GM12875 (cell line): ENCODE results near the gene BICC1.

Experiments
- H3K4me3 ChIP-seq: one replicate; pipeline ENCODE4 v1.5.1; 2011; ENCODE audit warnings: low read depth, low read length, control low read depth
- TF ChIP-seq, protein P1 (sequence below): IDR thresholded peaks from 2 replicates; pipeline ENCODE4 v1.5.1; 2011; ENCODE audit warnings: low read depth, mild to moderate bottlenecking, control low read depth, inconsistent platforms, low read length, moderate library complexity, borderline replicate concordance; ENCODE audit not compliant: insufficient read depth

BICC1 gene

DNA sequence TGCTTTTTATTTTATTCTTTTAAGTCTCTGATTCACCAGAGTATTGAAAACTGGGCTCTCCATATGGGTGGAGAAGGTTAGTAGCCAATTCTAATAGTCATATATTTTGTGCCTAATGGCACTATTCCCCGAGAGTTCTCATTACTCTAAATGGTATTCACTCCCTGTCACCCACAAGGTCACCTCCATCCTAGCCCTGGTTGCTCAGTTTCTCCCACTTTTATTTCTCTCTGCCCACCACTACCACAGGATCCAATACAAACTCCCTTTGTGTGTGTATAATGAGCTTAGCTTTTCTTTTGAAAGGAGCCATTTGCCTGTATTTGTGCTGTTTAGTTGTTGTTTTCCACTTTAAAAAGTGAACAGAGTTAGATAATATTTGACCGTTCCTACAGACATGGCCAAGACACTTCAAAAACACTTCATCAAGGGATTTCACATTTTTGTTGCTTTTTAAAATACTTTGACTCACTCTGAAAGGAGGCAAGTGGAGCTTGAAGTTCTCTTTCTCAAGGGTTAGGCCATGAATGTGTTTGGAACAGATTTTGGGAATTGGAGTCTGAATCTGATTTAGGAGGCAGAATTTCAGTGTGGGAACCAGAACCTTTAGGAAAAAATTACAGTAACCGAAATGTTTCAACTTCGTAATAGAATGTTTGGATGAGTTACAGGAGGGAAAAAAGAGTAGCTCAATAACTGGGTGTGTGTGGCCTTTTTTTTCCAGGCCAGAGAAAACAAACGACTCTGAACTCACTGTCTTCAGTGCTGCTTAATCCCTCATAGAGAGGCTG lies 321.3 kb downstream of the BICC1 start:
- TF ChIP-seq, protein P1, sequence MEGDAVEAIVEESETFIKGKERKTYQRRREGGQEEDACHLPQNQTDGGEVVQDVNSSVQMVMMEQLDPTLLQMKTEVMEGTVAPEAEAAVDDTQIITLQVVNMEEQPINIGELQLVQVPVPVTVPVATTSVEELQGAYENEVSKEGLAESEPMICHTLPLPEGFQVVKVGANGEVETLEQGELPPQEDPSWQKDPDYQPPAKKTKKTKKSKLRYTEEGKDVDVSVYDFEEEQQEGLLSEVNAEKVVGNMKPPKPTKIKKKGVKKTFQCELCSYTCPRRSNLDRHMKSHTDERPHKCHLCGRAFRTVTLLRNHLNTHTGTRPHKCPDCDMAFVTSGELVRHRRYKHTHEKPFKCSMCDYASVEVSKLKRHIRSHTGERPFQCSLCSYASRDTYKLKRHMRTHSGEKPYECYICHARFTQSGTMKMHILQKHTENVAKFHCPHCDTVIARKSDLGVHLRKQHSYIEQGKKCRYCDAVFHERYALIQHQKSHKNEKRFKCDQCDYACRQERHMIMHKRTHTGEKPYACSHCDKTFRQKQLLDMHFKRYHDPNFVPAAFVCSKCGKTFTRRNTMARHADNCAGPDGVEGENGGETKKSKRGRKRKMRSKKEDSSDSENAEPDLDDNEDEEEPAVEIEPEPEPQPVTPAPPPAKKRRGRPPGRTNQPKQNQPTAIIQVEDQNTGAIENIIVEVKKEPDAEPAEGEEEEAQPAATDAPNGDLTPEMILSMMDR = no peak
- no peak overlapping the region for H3K4me3 ChIP-seq

DNA sequence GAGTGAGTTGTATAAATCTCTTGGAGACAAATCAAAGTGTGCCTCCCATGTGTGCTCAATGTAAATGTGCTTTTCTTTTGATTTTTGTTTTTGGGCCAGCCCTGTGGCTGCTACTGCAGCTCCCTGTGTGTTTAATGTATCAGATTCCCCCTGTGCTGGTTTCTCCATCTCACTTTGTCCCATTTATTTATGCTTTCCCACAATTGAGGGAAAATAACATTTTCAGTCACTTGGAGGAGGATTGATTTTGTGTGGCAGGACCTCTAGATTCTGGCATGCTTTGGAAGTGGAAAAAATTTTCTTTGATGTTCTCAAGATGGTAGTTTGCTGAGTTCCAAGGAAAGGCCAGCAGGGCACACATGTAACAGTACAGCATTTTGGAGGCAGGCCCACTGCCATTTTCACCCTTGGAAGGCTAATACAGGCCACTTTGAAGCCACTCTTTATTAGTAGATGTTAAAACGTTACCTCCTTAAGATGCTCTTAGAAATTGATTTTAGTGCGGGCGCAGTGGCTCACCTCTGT lies 323.6 kb downstream of the BICC1 start:
- H3K4me3 ChIP-seq = no peak overlapping the region
- TF ChIP-seq, protein P1 = no peak

DNA sequence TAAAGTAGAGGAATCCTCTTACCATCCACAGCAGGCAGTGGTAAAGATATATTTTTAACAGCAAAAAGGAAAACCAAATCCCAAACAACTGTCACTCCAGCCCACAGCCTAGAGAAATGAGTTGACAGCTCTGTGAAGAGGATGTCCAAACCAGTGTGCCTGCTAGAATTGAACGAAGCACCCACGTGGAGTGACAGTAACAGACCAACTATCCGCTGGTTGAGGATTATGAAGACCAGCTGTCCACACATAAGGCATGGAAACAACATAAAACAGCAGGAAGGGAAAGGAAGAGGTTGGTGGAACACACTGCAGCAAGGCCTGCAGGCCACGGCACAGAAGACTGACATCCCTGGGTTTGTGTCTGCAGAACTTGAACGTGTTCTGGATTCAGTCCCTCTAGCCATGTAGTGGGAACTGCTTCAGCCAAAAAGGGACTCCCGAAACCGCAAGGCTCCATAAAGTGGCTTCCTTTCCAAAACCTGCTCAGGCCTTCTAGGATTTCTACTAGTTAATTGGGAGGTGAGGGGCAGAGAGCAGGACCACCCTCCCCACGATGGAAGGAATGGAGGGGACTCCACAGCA lies 324.4 kb downstream of the BICC1 start:
- TF ChIP-seq, protein P1 = no peak
- no peak overlapping the region for H3K4me3 ChIP-seq

DNA sequence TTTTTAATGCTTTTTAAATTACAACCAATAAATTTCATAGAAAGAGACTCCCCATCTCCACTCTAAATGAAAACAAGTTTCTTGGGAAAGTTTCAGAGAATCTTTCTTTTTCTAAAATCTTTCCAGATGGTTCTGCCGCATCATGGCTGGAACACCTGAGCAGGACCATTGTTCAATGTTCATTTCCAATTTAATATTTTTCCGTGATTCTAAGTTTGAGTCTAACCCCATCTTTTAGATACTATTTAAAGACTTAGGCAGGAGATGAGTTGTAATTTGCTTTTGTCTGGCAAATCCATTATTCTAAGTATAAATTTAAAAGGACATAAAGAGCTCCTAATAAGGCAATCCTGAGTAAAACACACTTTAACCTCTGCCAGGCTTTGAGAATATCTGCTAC lies 325.2 kb downstream of the BICC1 start:
- TF ChIP-seq, protein P1 = no peak
- H3K4me3 ChIP-seq = no peak overlapping the region

DNA sequence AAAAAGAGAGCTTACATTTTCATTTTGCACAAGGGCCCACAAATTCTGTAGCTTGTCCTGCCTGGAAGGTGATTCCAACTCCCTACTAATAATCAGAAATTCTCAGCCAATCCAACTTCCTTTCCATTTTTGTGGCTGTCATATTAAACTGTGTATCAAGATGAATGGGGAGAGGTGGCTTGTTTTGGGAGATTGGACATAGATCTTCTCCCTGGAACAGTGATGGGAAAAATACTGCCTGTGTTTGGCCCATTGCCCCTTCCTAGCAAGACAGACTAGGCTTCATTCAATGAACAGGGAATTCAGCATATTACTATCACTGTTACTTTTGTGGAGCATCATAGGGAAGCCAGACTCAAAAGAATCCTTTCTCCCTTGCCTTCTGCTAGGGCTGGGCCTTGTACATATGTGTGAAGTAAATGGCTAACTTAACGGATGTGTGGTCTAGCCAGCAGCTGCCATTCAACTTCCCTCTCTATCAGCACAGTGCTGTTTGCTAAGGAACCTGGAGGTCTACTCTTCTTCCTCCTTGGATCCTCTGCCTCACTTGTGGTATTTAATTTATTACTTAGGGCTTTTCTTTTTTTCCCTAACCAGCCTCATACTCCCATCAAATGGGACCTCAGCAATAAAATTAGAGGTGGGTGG lies 326.0 kb downstream of the BICC1 start:
- no peak overlapping the region for H3K4me3 ChIP-seq
- TF ChIP-seq, protein P1 = no peak

DNA sequence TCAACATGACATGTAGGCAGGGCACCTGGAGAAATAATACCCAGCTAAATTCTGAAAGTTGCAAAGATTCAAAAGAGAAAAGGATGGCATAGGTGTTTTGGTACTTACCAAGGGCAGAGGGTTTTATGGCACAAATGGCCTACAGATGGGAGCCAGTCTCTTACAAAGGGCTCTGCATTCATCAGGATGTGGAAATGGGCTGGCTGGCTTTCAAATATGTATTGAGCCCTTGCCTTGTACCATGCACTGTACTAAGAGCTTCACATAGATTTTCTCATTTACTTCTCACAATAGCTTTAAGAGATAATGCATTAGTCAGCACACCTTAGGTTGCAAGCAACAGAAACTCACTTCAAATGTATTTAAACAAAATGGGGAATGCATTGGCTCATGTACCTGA lies 327.1 kb downstream of the BICC1 start:
- TF ChIP-seq, protein P1 = no peak
- no peak overlapping the region for H3K4me3 ChIP-seq
